ENCODE measurements around the gene IQCM.

- TF ChIP-seq CTCF (optimal IDR thresholded peaks at IDR 0.05 in 1 of 3, IDR thresholded peaks at IDR 0.05 in 1 of 3, conservative IDR thresholded peaks at IDR 0.05 in 1 of 3; ENCODE audit: extremely low read depth in 1 of 3, insufficient read depth in 2 of 3, low read length in 3 of 3) (no peak), EZH2 (IDR thresholded peaks at IDR 0.05; ENCODE audit: low read length) (no peak)
Measured at GRCh38 chr4:149755969-149756368, 59.7 kb downstream of the IQCM start.
